Measurements from ENCODE around the gene SCAMP1.

GRCh38 chr5:78328585-78329173 is 31.7 kb upstream of the SCAMP1 start:
- TF ChIP-seq CTCF (IDR thresholded peaks at IDR 0.05) (no peak), POLR2A (IDR thresholded peaks at IDR 0.05) (no peak)
